Sigmoid colon (tissue), 7 donors: ENCODE results near the gene ANKRD27. TPM values are rescaled to one million over a fixed set of nuclear protein-coding genes. Genes with fewer than 3 reads are reported as not detected.

Experiments used
- DNase-seq: peaks from one replicate; pipeline ENCODE4 v3.0.0-alpha.2; 2019
- H3K27ac ChIP-seq, 4 donors: fragments of 200-600 bp; sonication (generic); one replicate each; pipeline ENCODE4 v1.5.1; 2016 to 2019; ENCODE audit warnings: mild to moderate bottlenecking in 1 of 4
- H3K27me3 ChIP-seq, 3 donors: fragments of 200-600 bp; sonication (generic); one replicate each; pipeline ENCODE4 v1.5.1; 2019; ENCODE audit warnings: mild to moderate bottlenecking in 1 of 3
- H3K36me3 ChIP-seq, 4 donors: fragments of 200-600 bp; sonication (generic); one replicate each; pipeline ENCODE4 v1.5.1; 2016 to 2019
- H3K4me1 ChIP-seq, 4 donors: fragments of 200-600 bp; sonication (generic); one replicate each; pipeline ENCODE4 v1.5.1; 2017 to 2019
- H3K4me3 ChIP-seq, 4 donors: fragments of 200-600 bp; sonication (generic); one replicate each; pipeline ENCODE4 v1.5.1; 2017 to 2019; ENCODE audit warnings: mild to moderate bottlenecking in 2 of 4, moderate library complexity in 1 of 4
- H3K9me3 ChIP-seq, 4 donors: fragments of 200-600 bp in 3 of 4; sonication (generic) in 3 of 4; one replicate each; pipeline versions ENCODE4 v1.5.1 to v1.6.1; 2013 to 2019
- CTCF ChIP-seq, 4 experiments: fragments of 450-650 bp in 3 of 4; fragments of 200-600 bp in 1 of 4; IDR thresholded peaks; one replicate each; pipeline ENCODE4 v1.5.1; 2016 to 2019; ENCODE audit warnings: antibody characterized with exemption in 4 of 4, mild to moderate bottlenecking in 3 of 4, moderate library complexity in 2 of 4
- EP300 ChIP-seq, 4 donors: sonication (generic); formaldehyde crosslinking; IDR thresholded peaks; one replicate each; pipeline ENCODE4 v1.6.1; 2017; ENCODE audit warnings: antibody characterized with exemption in 4 of 4
- POLR2A ChIP-seq, 2 donors: fragments of 450-650 bp; IDR thresholded peaks; one replicate each; pipeline ENCODE4 v1.6.1; 2016; ENCODE audit warnings: antibody characterized with exemption in 2 of 2, mild to moderate bottlenecking in 2 of 2, moderate library complexity in 2 of 2
- POLR2AphosphoS5 ChIP-seq, 4 donors: sonication (generic); formaldehyde crosslinking; IDR thresholded peaks; one replicate each; pipeline ENCODE4 v1.6.1; 2017; ENCODE audit warnings: antibody characterized with exemption in 4 of 4
- WGBS, 2 donors: extraction: QIAGEN DNeasy Blood & Tissue Kit; methylation state at CpG; one replicate each; pipeline ENCODE4 v1.1.7; 2013; 5-methylcytosine and 5-hydroxymethylcytosine counted together
- intact Hi-C: fragments of 100-400 bp; cut with DNase I; formaldehyde crosslinking; loops from one replicate; pipeline ENCODE4 v1.15.1; 2023
- polyA plus RNA-seq, 3 donors: library from polyadenylated mRNA; stranded (reverse); fragments of 200-250 nt; gene quantifications; one replicate each; pipeline ENCODE4 v1.2.3, GENCODE V29; 2013
- total RNA-seq, 4 donors: library from RNA; depleted of rRNA; stranded (reverse); fragments of >200 nt; gene quantifications; one replicate each; pipeline ENCODE4 v1.1.0, GENCODE V29; 2016
- donor health status: healthy with polysubstance abuse.
- donor health status: Bipolar disorder and iron deficiency.
- donor health status: healthy.

The ANKRD27 gene
- total RNA-seq (10 to 100 TPM; 34.1 to 48.5 (median 40.4) TPM), polyA plus RNA-seq (10 to 100 TPM; 13.8 to 16.9 (median 15.7) TPM)

- WGBS, 2 donors = 0 to 1% methylated on average over 75 of the region's 75 CpGs
- no peaks in the 10 kb centered on the region for H3K9me3 ChIP-seq
- intact Hi-C loops = loop anchor here (5.0 to 10.0 kb wide), 3 partner anchors 93 to 500 kb away; partner anchors contain the start of genes PDCD5 and ZNF507
- TF ChIP-seq EP300 (IDR thresholded peaks at IDR 0.05) = peak in 1 of 4 donors; percentile 6
- peak; percentile 69 to 90 (median 84) for TF ChIP-seq POLR2AphosphoS5 (IDR thresholded peaks at IDR 0.05)
- TF ChIP-seq POLR2A (IDR thresholded peaks at IDR 0.05) = peak; percentile 30 to 45
- no peak for TF ChIP-seq CTCF (IDR thresholded peaks at IDR 0.05)
- H3K4me1 ChIP-seq = peaks cover 0 to 40% (median 34%) of the 10 kb centered on the region in 4 donors
- DNase-seq = peak; percentile 99
- peaks cover 0 to 23% (median 12%) of the 10 kb centered on the region in 3 donors for H3K27me3 ChIP-seq
- H3K27ac ChIP-seq = peak within 1 kb of the TSS; percentile 87 to 93 (median 88)
- H3K36me3 ChIP-seq = no peaks in the 10 kb centered on the region
- peak within 1 kb of the TSS; percentile 74 to 99 (median 85) for H3K4me3 ChIP-seq
Observed at GRCh38 chr19:32674931-32675719, at the start of gene ANKRD27. TSS of gene ANKRD27 (minus strand) at chr19:32675180. CDS start at chr19:32659015, 16,165 bp downstream.

GRCh38 chr19:32720936-32721250 lies 45.9 kb upstream of the ANKRD27 start:
- H3K4me3 ChIP-seq = no peak overlapping the region
- TF ChIP-seq CTCF (IDR thresholded peaks at IDR 0.05) (no peak), POLR2AphosphoS5 (IDR thresholded peaks at IDR 0.05) (no peak), POLR2A (IDR thresholded peaks at IDR 0.05) (no peak), EP300 (IDR thresholded peaks at IDR 0.05) (no peak)
- 97 to 98% methylated on average over 22 of the region's 22 CpGs for WGBS, 2 donors
- no peak for DNase-seq
- H3K36me3 ChIP-seq = no peaks in the 10 kb centered on the region
- no peaks in the 10 kb centered on the region for H3K27me3 ChIP-seq
- H3K27ac ChIP-seq = no peak overlapping the region
- intact Hi-C loops = no loop called here
- H3K4me1 ChIP-seq = no peaks in the 10 kb centered on the region
- no peaks in the 10 kb centered on the region for H3K9me3 ChIP-seq

- Histone ChIP-seq H3K4me1 (no peaks in the 10 kb centered on the region), H3K4me3 (no peak overlapping the region), H3K27me3 (no peaks in the 10 kb centered on the region), H3K36me3 (peaks cover 0 to 1% (median 0%) of the 10 kb centered on the region in 4 donors), H3K27ac (no peak overlapping the region), H3K9me3 (no peaks in the 10 kb centered on the region)
- intact Hi-C loops = no loop called here
- 94 to 96% methylated on average over 22 of the region's 22 CpGs for WGBS, 2 donors
- no peak for TF ChIP-seq CTCF (IDR thresholded peaks at IDR 0.05)
- TF ChIP-seq POLR2AphosphoS5 (IDR thresholded peaks at IDR 0.05) = no peak
- TF ChIP-seq EP300 (IDR thresholded peaks at IDR 0.05) = no peak
- no peak for TF ChIP-seq POLR2A (IDR thresholded peaks at IDR 0.05)
- DNase-seq = no peak
Observed at GRCh38 chr19:32720216-32720935, 45.4 kb upstream of the ANKRD27 start.

- no peaks in the 10 kb centered on the region for H3K9me3 ChIP-seq
- no peaks in the 10 kb centered on the region for H3K4me1 ChIP-seq
- H3K27ac ChIP-seq = no peak within 1 kb of the TSS
- no peak within 1 kb of the TSS for H3K4me3 ChIP-seq
- 93 to 96% methylated on average over 44 of the region's 44 CpGs for WGBS, 2 donors
- intact Hi-C loops = no loop called here
- no peak for TF ChIP-seq POLR2A (IDR thresholded peaks at IDR 0.05)
- TF ChIP-seq EP300 (IDR thresholded peaks at IDR 0.05) = no peak
- no peak for TF ChIP-seq POLR2AphosphoS5 (IDR thresholded peaks at IDR 0.05)
- no peak for TF ChIP-seq CTCF (IDR thresholded peaks at IDR 0.05)
- H3K27me3 ChIP-seq = no peaks in the 10 kb centered on the region
- peaks cover 0 to 7% (median 2%) of the 10 kb centered on the region in 4 donors for H3K36me3 ChIP-seq
- no peak for DNase-seq
Observed at GRCh38 chr19:32719611-32720059, 44.7 kb upstream of the ANKRD27 start, which contains the start of gene TDRD12. TSS of gene TDRD12 (plus strand) at chr19:32719767. CDS start at chr19:32720073, 306 bp downstream.
